Calu3 (cell line): ENCODE results near the gene TUBA4B. TPM values are rescaled to one million over a fixed set of nuclear protein-coding genes. Genes with fewer than 3 reads are reported as not detected.

Source experiments
- BruUV-seq: library from RNA; stranded (reverse); fragments of 400-500 nt; replicated peaks from 2 replicates; lab custom pipeline; 2021; lab: Mats Ljungman, UMichigan
- CTCF ChIA-PET: fragments of 300-600 bp; sonication (Branson Sonifier 250); formaldehyde crosslinking; loops from one replicate; lab custom pipeline; 2022; ENCODE audit warnings: antibody characterized with exemption; lab: Charles Lee
- DNase-seq: peaks from one replicate; pipeline ENCODE4 v3.0.0; 2022
- H3K27ac Mint-ChIP-seq: one replicate; pipeline ENCODE4 v1.8.0; 2022; ENCODE audit warnings: mixed read lengths; ENCODE audit not compliant: unreplicated experiment
- H3K27me3 Mint-ChIP-seq: one replicate; pipeline ENCODE4 v1.8.0; 2022; ENCODE audit warnings: mixed read lengths; ENCODE audit not compliant: unreplicated experiment
- H3K36me3 Mint-ChIP-seq: one replicate; pipeline ENCODE4 v1.8.0; 2022; ENCODE audit warnings: mild to moderate bottlenecking, moderate library complexity, mixed read lengths; ENCODE audit not compliant: insufficient read depth, unreplicated experiment
- H3K4me1 Mint-ChIP-seq: one replicate; pipeline ENCODE4 v1.8.0; 2022; ENCODE audit warnings: mild to moderate bottlenecking, low read depth, mixed read lengths; ENCODE audit not compliant: unreplicated experiment
- H3K4me3 Mint-ChIP-seq: one replicate; pipeline ENCODE4 v1.8.0; 2022; ENCODE audit warnings: mild to moderate bottlenecking, low read depth, moderate library complexity, mixed read lengths; ENCODE audit not compliant: unreplicated experiment
- H3K9me3 Mint-ChIP-seq: one replicate; pipeline ENCODE4 v1.8.0; 2022; ENCODE audit warnings: low read depth, mixed read lengths; ENCODE audit not compliant: unreplicated experiment
- CTCF ChIP-seq: fragments of 200-600 bp; IDR thresholded peaks from one replicate; pipeline ENCODE4 v1.8.0; 2022; ENCODE audit warnings: antibody characterized with exemption; ENCODE audit not compliant: unreplicated experiment
- intact Hi-C: fragments of 100-400 bp; cut with micrococcal nuclease; formaldehyde crosslinking; loops from one replicate; pipeline ENCODE4 v1.10.0; 2022; ENCODE audit not compliant: unreplicated experiment
- total RNA-seq: library from RNA; stranded (reverse); gene quantifications from 2 replicates; pipeline ENCODE4 v1.2.3, GENCODE V29; 2022

TUBA4B gene
- total RNA-seq, 1 experiment from 2014 or later, result not detected

- TF ChIP-seq CTCF, result no peak
- intact Hi-C loops, result no loop called here
- peaks cover 8% of the 10 kb centered on the region for H3K36me3 Mint-ChIP-seq
- no peaks in the 10 kb centered on the region for H3K9me3 Mint-ChIP-seq
- H3K27ac Mint-ChIP-seq, result no peak overlapping the region
- CTCF ChIA-PET, result interaction anchor here (0.7 kb wide), 1 partner anchor 9 kb away, joined by 3 read pairs; the partner anchor contains the start of gene DNAJB2
- H3K4me3 Mint-ChIP-seq, result no peak overlapping the region
- no TSS peak for BruUV-seq
- H3K4me1 Mint-ChIP-seq, result peaks cover 7% of the 10 kb centered on the region
- no peak for DNase-seq
- H3K27me3 Mint-ChIP-seq, result peaks cover 10% of the 10 kb centered on the region
Observed at GRCh38 chr2:219287580-219288265, 34.7 kb downstream of the TUBA4B start.

GRCh38 chr2:219289195-219289536 is 36.1 kb downstream of the TUBA4B start:
- CTCF ChIA-PET, result interaction anchor here (1.3 kb wide), 1 partner anchor 10 kb away, joined by 5 read pairs; the partner anchor contains the start of gene DNAJB2
- Mint-ChIP-seq H3K4me3 (no peak overlapping the region), H3K4me1 (peaks cover 7% of the 10 kb centered on the region), H3K27ac (no peak overlapping the region), H3K27me3 (peaks cover 10% of the 10 kb centered on the region), H3K36me3 (peaks cover 12% of the 10 kb centered on the region), H3K9me3 (no peaks in the 10 kb centered on the region)
- TF ChIP-seq CTCF, result no peak
- no peak for DNase-seq
- intact Hi-C loops, result no loop called here
- BruUV-seq, result no TSS peak

GRCh38 chr2:219289537-219290361 is 36.7 kb downstream of the TUBA4B start:
- CTCF ChIA-PET, result interaction anchor here (1.3 kb wide), 1 partner anchor 11 kb away, joined by 5 read pairs; the partner anchor contains the start of gene DNAJB2
- intact Hi-C loops, result no loop called here

More at GRCh38 chr2:219289537-219290361, 36.7 kb downstream of the TUBA4B start:
- H3K4me1 Mint-ChIP-seq, result peaks cover 7% of the 10 kb centered on the region
- H3K27me3 Mint-ChIP-seq, result peaks cover 10% of the 10 kb centered on the region
- peaks cover 12% of the 10 kb centered on the region for H3K36me3 Mint-ChIP-seq
- no peak overlapping the region for H3K4me3 Mint-ChIP-seq
- no peaks in the 10 kb centered on the region for H3K9me3 Mint-ChIP-seq
- TF ChIP-seq CTCF, result no peak
- no TSS peak for BruUV-seq
- no peak overlapping the region for H3K27ac Mint-ChIP-seq
- peak; percentile 68 for DNase-seq
